ENCODE results near the gene KCNJ14.

The KCNJ14 gene
- total RNA-seq: 0.08 to 0.97 (median 0.22) reads per million in 18 experiments

DNA sequence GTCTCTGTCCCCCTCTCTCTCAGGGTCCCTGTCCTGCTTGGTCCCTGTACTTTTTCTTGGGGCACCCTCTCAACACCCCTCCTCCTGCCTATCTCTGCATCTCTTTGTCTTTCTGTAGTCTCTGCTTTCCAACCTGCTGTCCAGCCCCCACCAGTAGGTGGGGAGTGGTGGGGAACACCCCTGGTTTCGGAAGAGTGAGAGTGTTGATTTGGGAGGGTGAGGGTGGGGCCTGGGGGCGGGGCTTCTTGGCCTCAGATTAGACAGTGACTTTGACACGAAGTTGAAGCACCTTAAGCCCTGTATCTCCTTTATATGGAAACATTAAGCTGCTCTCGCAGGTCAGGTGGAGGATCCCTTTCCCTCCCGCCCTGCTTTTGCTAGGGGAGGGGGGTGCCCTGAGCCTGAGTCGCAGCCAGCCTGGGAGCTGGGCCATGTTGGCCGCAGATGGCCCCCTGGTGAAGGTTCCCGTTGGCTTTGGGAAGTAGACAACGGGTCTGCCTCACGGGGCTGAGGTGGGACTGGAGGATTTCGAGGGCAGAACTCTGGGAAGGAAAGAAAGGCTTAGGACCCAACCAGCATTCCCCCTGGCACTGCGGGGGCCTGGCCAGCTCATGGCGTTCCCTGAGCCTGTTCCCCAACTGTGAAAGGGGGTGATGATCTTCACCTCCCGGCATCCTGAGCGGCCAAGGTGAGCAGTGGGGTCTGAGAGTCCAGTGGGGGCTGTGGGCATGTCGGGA, at the start of gene KCNJ14:
KCNJ14 (plus strand) TSS at position 404 of the 737 bp plus-strand sequence. CDS start 6,151 bp downstream, outside the sequence.
- DNase-seq: no peak

DNA sequence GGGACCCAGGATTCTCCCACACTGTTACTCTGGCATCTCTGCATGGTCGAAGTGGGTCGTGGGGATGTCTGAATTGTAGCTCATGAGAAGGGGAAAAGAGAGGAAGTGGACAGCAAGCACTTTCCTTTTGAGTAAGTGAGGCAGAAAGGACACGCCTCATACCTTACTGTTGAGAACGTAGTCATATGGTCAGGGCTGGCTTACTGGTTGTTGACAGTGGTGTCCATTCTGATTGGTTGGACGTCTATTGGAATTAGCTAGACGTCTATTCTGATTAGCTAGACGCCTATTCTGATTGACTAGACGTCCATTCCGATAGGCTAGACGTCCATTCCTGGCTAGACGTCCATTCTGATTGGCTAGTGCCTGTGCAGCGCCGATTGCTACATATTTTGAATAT, 49.5 kb upstream of the KCNJ14 start:
- no peak for DNase-seq

DNA sequence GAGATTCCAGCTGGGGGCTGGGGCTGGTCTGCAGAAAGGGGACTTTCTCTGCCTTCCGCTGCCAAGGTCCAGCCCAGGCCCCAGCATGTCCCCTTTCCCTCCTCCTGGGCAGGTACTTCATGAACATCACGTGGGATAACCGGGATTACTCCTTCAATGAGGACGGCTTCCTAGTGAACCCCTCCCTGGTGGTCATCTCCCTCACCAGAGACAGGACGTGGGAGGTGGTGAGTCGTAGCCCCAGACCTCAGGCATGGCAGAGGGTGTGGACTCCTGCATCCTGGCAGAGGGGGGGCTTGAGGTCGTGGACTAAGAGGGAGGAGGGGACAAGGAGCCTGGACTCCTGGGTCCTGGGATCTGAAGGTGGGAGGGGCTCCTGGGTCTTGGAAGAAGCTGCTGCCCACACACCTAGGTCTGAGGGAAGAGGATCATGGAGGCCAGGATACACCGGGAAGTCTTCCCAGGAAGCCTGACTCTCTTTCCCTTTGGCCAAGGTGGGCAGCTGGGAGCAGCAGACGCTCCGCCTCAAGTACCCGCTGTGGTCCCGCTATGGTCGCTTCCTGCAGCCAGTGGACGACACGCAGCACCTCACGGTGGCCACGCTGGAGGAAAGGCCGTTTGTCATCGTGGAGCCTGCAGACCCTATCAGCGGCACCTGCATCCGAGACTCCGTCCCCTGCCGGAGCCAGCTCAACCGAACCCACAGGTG, 41.3 kb upstream of the KCNJ14 start:
- no peak for DNase-seq

DNA sequence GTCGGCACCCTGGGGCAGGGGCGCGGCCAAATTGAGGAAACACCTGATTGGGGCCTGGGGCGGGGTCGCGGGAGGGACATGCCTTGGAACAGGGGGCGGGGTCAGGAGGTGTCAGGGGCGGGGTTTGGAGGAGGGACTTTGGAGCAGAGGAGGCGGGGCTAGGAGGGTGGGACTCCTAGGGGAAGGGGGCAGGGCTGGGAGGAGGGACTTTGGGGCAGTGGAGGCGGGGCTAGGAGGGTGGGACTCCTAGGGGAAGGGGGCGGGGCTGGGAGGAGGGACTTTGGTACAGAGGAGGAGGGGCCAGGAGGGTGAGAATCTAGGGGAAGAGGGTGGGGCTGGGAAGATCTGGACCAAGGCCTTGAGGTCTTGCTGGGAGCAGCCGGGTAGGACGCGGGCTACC, 40.0 kb upstream of the KCNJ14 start:
- peak; percentile 74 to 77 for DNase-seq

DNA sequence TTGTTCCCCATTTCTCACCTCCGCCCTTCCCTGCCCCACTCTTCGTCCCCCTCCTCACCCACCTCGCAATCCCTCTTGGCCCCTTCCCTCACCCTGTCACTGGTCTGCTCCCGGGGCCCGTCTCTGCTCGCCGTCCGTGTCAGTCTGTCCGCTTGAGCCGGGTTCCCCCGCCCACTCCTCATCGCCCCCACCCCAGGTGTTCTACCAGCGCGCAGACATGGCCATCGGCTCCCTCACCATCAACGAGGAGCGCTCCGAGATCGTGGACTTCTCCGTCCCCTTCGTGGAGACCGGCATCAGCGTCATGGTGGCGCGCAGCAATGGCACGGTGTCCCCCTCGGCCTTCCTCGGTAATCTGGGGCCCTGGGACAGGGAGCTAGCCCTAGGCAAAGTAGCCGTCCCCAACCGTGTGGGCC, 39.6 kb upstream of the KCNJ14 start:
- no peak for DNase-seq

DNA sequence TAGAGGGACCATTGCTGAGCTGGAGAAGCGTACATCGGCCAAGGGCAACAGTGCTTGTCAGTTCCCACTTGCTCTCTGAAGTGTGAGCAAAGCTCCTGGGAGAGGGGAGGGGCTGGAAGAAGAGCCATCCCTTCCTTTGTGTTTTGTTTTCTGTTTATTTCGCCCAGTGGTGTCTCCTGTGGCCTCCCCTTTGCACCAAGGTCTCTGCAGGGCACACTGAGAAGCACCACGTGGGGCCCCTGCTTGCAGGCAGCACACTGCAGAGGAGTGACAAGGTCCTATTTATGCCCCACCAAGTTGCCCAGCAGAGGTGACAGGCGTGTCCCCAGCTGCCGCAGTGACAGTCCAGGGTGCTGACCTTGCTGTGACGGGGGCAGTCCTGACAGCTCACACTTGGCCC, 38.0 kb upstream of the KCNJ14 start:
- DNase-seq: no peak

DNA sequence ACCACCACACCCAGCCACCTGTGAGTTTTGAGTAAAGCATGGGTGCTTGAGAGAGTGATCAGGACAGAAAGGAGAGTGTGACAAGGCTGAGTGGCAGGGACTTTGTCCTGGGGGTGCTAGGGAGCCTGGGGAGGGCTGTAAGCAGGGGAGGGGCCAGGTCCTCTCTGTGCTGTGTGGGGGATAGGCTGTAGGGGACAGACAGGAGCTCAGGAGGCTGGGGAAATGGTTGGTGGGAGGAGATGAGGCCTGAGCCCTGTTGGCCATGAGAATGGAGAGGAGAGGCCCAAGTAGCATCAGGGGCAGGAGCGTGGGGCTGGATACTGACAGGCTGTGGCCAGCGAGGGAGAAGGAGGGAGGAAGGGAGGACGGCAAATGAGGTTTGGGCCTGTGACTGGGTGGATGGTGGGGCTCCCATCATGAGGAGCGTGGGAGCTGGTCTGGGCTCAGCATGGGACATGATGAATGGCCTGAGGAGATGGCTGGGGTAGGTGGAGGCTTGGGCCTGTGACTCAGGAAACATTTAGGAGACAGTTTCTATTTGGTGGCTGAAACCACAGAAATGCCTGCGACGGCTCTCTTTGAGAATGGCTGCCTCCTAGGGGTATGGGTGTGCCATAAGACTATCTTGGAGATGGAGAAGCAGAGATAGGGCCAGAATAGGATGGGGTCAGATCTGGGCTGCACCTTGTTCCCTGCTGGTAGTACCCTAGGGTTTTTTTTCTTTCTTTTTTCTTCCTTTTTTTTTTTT, 36.9 kb upstream of the KCNJ14 start:
- DNase-seq: no peak

DNA sequence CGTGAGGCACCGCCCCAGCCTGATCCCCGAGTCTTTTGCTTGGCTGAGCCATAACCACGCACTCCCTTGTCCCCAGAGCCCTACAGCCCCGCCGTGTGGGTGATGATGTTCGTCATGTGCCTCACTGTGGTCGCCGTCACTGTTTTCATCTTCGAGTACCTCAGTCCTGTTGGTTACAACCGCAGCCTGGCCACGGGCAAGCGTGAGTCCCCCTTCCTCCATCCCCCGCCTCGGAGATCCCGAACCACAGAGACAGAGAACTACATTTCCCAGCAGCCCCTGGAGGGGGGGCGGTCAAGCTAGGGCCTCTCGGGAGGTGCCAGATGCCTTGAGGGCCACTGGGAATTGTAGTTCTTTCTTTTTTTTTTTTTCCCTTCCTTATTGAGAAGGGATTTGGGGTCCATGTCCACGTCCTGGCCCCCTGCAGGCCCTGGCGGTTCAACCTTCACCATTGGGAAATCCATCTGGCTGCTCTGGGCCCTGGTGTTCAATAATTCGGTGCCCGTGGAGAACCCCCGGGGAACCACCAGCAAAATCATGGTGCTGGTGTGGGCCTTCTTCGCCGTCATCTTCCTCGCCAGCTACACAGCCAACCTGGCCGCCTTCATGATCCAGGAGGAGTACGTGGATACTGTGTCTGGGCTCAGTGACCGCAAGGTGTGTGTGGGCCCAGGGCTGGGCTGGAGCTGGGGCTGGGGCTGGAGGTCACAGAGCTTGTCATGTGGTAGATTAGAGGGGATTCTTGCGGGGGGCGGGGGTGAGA, 36.0 kb upstream of the KCNJ14 start:
- DNase-seq: peak; percentile 49 to 57

DNA sequence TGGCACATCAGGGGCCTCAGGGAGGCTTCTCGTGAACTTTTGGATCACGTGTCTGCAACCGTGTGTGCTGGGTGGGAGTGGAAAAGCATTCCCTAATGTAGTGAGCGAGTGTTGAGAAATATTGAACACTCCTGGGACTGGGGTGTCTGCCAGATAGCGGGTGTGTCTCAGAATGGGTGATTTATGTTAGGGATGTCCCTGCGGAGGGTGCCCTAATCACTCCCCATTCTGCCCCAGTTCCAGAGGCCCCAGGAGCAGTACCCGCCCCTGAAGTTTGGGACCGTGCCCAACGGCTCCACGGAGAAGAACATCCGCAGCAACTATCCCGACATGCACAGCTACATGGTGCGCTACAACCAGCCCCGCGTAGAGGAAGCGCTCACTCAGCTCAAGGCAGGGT, 33.8 kb upstream of the KCNJ14 start:
- no peak for DNase-seq

DNA sequence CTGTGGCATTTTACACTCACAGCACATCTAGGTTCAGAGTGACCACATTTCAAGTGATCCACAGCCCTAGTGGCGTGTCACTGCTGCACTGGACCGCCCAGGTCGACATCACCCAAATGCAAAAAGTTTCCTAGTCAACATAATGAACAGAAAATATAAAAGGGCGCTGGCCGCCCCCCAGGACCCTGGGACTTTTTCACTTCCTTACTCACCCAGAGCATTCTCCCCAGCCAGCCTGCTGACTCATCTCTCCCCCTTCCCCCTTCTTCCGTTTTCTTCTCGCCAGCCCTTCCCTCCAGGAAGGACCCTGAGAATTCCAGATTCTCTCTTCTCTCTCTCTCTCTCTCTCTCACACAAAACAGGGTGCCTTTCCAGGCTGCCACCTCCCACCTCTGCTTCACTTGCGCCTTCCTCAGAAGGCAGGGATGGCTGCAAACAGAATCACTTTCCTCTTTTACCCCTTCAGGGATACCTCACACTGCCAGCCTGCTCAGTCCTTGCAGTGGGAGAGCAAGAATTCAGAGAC, 30.6 kb upstream of the KCNJ14 start:
- peak; percentile 46 to 48 for DNase-seq

DNA sequence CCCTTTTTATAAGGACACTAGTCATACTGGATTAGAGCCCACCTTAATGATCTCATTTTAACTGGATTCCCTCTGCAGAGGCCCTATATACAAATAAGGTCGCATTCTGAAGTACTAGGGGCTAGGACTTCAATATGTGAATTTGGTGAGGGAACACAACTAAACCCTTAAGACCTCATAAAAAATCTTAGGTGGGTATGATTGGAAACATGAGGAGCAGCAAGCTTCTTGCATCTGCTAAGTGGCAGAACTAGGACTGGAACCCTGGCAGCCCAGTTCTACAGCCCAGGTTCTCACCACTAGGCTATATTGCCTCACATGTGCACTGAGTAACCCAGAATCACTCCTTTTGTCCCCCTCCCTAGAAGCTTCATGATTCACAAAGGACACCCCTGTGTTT, 26.7 kb upstream of the KCNJ14 start:
- no peak for DNase-seq

DNA sequence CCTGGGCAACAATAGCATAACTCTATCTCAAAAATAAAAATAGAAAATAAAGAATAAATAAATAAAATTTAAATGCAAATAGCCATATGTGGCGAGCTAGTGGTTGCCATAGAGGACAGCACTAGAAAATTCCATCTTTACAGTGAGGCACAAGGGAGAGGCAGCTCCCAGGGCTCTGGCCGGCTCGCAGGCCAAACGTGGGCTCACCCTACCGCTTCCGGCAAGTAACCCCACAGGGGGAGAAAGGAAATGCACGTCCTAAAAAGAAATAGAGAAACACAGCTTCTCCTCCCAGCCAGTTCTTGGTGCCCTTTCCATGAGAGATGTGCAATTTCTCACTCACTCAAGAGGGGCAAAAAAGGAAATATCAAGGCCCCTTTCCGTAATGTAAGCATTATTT, 22.0 kb upstream of the KCNJ14 start:
- DNase-seq: peak; percentile 24 to 26

DNA sequence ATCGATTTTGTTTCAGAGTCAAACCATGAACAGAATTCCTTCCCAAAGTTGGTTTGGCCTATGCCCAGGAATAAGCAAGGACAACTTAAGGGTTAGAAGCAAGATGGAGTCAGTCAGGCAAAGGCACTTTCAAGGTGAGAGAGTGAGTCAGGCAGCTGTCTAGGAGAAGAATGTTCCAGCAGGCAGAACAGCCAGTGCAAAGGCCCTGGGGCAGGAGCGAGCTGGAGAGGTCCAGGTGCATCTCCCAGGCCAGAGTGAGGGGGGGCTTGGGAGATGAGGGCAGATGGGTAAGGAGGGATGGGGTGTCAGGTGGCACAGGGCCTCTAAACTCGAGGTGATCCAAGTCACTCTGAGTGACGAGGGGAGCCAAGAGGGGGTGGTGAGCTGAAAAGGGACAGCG, 18.8 kb upstream of the KCNJ14 start:
- no peak for DNase-seq

DNA sequence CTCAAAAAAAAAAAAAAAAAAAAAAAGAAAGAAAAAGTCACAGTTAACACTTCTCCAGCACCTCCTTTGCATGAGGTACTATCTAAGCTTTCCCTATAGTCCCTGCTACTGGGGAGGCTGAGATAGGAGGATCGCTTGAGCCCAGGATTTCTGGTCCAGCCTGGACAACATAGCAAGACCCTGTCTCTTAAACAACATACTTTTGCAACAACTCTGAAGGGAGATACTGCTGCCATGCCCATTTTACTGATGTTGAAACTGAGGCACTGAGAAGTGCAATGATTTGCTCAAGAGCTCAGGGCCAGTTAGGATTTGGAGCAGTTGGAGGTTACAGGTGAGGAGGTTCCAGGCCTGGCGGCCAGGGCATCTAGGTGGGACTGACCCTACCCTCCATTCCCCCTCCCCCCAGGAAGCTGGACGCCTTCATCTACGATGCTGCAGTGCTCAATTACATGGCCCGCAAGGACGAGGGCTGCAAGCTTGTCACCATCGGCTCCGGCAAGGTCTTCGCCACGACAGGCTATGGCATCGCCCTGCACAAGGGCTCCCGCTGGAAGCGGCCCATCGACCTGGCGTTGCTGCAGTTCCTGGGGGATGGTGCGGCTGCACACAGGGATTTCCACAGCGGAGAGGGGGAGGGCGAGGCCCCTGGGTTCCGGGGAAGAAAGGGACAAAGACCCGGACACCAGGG, 13.9 kb upstream of the KCNJ14 start:
- DNase-seq: no peak

DNA sequence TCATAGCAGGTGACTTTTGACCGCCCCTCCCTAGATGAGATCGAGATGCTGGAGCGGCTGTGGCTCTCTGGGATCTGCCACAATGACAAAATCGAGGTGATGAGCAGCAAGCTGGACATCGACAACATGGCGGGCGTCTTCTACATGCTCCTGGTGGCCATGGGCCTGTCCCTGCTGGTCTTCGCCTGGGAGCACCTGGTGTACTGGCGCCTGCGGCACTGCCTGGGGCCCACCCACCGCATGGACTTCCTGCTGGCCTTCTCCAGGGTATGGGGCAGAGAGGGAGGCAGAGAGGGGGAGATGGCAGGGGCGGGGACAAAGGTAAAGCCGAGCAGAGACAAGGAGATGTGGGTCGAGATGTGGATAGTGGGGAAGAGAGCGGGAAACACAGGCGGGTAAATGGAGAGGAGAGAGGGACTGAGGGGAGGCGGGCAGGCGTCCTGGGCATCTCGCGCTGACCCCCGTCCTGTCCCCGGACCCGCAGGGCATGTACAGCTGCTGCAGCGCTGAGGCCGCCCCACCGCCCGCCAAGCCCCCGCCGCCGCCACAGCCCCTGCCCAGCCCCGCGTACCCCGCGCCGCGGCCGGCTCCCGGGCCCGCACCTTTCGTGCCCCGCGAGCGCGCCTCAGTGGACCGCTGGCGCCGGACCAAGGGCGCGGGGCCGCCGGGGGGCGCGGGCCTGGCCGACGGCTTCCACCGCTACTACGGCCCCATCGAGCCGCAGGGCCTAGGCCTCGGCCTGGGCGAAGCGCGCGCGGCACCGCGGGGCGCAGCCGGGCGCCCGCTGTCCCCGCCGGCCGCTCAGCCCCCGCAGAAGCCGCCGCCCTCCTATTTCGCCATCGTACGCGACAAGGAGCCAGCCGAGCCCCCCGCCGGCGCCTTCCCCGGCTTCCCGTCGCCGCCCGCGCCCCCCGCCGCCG, 13.0 kb upstream of the KCNJ14 start:
- DNase-seq: no peak

DNA sequence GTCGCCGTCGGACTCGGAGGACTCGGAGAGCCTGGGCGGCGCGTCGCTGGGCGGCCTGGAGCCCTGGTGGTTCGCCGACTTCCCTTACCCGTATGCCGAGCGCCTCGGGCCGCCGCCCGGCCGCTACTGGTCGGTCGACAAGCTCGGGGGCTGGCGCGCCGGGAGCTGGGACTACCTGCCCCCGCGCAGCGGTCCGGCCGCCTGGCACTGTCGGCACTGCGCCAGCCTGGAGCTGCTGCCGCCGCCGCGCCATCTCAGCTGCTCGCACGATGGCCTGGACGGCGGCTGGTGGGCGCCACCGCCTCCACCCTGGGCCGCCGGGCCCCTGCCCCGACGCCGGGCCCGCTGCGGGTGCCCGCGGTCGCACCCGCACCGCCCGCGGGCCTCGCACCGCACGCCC, 12.1 kb upstream of the KCNJ14 start:
- peak; percentile 5 to 34 for DNase-seq

DNA sequence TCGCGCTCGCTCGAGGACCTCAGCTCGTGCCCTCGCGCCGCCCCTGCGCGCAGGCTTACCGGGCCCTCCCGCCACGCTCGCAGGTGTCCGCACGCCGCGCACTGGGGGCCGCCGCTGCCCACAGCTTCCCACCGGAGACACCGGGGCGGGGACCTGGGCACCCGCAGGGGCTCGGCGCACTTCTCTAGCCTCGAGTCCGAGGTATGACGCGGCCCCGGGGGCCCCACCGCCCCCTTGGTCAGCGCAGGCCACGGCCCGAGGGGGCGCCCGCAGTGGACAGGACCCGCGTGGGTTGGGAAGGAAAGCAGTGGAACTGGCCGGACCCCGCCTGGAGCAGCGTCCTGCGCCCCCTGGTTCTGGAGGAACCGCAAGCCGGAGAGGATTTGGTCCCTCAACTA, 11.6 kb upstream of the KCNJ14 start:
- no peak for DNase-seq

DNA sequence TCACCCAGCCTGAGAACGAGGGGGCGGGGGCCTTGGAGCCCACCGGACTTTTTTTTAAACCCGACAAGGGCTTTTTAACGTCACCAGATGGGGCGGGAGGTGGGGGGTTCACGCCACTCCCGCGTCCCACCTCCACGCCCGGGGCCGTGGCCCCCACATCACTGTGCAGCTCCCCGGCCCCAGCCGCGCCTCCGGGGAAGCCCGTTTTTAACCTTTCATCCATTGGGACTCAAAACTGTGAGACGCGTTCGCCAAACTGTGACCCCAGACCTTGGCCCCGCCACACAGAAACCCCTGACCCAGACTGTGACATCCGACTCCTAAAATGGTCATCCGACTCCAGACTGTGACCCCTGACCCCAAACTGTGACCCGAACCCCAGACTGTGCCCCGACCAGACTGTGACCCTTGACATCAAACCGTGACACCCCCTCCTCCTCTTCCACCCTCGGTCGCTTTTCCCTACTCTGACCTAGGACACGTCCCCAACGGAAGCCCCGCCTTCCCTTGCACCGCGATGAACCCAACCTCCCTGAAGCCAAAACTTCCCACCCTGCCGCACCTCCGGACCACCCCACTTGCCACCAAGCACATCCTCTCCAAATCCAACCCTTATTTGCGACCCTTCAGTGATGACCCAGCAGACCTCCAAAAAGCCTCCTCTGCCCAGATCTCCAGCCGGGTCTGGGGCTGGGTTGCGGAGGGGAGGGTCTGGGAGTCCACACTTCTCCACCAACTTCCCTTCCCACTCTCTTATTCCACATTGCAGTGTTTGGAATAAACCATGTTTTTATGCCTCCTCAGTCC, 11.0 kb upstream of the KCNJ14 start:
- no peak for DNase-seq

DNA sequence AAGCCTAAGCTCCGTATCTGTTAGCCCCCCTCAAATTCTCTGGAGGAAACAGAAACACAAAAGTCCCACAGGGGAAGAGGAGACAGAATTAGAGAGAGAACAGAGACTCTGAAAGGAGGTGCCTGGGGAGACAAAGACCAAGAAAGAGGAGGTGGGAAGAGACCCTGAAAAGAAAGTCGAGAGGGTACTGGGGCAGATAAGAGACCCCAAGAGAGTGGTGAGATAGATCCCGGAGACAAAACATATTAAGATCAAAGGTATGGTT, 10.5 kb upstream of the KCNJ14 start:
- DNase-seq: no peak

DNA sequence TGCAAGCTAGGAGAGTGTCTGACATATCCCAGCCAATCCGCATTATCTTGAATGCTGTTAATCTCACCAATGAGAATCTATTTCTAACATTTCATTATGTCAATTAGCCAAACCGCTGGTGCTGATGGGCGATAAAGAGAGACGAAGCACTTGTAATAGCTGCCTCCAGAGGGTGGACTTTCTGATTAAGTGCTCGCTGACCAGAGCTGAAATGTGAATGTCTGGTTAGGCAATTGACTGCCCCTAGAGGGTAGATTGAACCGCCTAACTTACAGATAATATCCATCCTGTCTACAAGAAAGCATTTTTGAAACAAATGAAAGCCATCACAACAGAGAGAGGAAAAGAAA, 10.1 kb upstream of the KCNJ14 start:
- DNase-seq: peak; percentile 57 to 59
